HG02798 (cell line): ENCODE results near the gene RGS7.
"Not testable (repeated sequence)": the region's sequence is repeated elsewhere in the genome, so short reads cannot be mapped to it uniquely, and the experiment has no call there.

Experiments
- ATAC-seq: cut with Tn5 transposase; IDR thresholded peaks from one replicate; pipeline ENCODE4 v1.9.1; 2021; ENCODE audit warnings: mild to moderate bottlenecking; ENCODE audit not compliant: unreplicated experiment, poor library complexity

Gene RGS7

DNA sequence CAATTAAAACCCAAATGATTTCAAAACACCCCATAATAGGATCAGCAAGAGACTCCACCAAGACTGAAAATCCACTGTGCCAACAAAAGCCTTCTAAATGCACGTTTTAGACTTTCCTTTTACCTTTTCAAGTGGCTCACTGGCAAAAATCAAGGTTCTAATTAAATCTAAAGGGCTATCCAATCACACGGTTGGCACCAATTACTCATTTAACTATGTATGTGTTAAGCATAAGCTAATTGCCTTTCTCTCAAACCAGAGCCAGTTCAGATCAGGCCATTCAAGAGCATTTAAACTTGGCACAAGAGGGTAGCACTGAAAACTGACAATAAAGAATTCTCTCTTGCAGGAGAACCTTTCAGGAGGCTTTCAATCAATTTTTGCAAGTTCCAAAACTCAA, 139.5 kb downstream of the RGS7 start:
- ATAC-seq, result no peak

DNA sequence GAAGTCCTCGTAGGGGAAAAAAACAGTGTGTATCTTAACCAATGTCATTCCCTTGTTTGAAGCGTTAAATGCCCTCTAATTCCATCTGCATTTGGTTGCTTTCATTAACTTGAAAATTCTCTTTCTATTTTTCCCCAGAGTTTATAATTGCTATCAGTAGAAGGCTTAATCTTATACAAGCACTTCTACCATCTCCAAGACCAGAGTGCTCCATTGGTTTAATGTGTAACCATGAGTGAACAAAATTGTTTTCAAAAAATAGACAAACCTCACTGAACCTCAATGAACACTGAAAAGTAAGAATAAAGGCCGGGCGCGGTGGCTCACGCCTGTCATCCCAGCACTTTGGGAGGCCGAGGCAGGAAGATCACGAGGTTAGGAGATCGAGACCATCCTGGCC, 141.3 kb downstream of the RGS7 start:
- no peak for ATAC-seq

DNA sequence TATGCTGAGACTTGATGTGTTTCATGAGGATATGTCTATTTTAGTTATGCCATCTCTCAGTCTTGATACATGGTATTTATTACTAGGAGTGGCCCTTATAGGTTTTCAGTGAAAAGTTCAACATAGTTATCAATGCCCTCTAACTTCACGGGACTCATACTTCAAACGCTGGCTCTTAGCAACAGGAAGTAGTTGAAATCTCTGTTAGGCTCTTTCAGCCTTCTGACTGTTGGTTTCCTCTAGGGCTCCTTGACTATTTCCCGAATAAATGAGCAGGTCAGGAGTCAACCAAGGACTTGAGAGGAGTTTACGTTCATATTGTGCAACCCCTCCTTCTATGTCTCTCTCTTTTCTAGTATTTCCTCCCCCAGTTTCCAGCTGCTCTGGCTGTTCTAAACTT, 141.8 kb downstream of the RGS7 start:
- no peak for ATAC-seq

DNA sequence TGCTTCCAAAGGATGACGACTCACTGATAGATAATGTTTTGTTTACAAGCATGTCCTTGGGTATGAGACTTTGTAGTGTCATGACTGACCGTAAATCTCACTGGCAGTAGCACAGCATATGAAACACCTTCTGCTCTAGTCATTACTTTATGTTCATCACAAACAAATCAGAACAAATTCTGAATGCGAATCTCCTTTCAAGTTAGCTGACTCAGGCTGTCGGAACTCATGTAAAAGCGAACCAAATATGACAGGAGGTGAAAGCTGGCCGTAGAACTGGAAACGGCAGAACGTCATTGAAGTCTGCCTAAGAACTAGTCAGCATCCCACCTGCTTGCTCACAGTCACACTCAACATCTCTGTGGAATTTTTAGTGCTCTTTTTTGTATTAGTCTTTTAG, 143.9 kb downstream of the RGS7 start:
- no peak for ATAC-seq

GRCh38 chr1:241212628-241213027, 144.4 kb downstream of the RGS7 start:
- ATAC-seq, result no peak

- no peak for ATAC-seq
Observed at GRCh38 chr1:241208910-241209379, 148.1 kb downstream of the RGS7 start.

- ATAC-seq, result no peak
Observed at GRCh38 chr1:241203817-241204216, 153.2 kb downstream of the RGS7 start.

DNA sequence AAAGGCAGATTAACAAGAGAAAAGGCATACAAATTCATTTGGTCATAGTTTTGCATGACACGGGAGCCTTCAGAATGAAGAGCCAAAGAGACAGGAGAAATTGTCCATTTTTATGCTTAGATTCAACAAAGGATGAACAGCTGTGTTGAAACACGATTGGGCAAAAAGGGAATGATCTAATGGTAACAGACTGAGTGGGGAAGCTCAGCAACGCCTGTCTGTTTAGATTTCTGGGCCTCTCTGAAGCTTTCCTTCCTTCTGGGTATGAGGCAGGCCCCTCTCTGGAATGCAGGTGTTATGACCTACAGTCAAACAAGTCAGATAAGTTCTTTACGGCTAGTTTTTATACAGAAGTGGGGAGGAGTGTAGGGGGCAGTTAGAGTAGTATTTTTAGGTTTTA, 154.6 kb downstream of the RGS7 start:
- ATAC-seq, result no peak

- no peak for ATAC-seq
Observed at GRCh38 chr1:241186716-241187115, 170.3 kb downstream of the RGS7 start.

DNA sequence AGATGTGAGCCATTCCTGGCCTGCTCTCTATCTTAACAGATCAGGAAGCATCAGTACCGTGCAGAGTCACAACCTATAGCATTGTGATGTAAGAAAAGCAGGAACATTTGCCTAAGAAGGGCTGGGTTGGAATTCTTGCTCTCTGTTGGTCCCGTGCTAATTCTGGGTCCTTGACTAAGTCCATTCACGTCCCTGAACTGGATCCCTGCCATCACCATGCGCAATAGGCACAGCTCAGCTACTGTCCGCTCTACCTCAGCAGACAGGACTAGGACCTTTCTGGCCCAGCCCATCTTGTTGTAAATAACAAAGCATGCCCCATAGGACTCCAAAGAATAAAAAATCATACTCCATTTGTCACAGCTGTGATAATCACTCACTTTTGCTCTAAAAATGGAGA, 175.0 kb downstream of the RGS7 start:
- no peak for ATAC-seq

GRCh38 chr1:241181471-241181870, 175.5 kb downstream of the RGS7 start:
- no peak for ATAC-seq

- ATAC-seq, result no peak
Observed at GRCh38 chr1:241180569-241180968, 176.4 kb downstream of the RGS7 start.

- ATAC-seq, result no peak
Observed at GRCh38 chr1:241177660-241178059, 179.3 kb downstream of the RGS7 start.

DNA sequence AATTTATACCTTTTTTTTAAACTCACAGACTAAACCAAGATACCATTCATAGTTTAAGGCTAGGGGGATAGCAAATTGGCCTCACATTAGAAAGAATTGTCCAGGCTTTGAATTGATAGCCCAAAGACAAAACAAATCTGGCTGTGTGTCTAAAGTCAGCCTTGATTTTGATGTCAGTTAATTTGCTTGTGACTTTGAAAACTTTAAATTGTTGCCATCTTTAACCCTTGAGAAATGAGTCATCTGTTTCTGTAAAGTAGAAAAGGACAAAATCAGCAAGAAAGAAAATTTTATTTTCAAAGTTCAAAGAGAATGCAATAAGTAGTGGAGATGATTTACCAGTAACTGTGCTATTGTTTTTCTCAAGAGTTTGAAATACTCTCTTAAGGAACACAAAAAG, 184.5 kb downstream of the RGS7 start:
- ATAC-seq, result no peak

GRCh38 chr1:241171991-241172390, 185.0 kb downstream of the RGS7 start:
- no peak for ATAC-seq

DNA sequence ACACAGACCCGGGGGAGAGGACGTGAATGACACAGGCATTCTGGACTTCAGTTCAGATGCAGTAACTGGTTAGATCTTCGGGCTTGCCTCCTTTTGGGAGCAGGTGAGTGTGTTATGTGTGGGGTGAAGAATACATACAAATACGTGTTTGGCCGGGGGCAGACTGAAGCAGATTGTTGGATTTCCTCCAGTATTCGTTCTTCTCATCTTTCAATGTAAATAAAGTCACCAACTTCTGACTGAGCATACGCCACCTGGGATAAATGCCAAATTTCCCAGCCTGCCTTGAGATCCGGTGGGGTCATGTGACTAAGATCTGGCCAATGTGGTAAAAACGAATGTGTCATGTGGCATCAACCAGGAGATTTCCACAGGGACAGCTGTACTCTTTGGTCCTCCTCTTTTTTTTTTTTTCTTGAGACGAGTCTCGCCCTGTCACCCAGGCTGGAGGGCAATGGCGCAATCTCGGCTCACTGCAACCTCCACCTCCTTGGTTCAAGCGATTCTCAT, 189.8 kb downstream of the RGS7 start:
- ATAC-seq, result no peak

DNA sequence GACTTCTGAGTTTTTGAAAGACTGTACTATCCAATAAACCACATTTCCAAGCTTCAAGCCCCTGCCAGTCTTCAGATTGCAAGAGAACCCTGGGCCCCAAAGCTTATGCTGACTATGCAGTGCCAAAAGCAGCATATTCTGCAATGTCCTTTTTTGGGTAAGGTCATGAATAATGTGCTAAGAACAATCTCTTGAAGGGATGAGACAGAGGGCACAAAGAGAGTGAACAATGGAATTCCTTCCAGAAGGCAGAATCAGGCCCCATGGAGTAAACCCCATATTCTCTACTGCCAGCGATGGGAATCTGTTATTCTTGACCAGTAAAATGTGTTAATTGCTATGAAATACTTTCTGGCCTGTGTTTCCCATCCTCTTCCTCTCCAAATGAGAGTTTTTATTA, 190.4 kb downstream of the RGS7 start:
- no peak for ATAC-seq

DNA sequence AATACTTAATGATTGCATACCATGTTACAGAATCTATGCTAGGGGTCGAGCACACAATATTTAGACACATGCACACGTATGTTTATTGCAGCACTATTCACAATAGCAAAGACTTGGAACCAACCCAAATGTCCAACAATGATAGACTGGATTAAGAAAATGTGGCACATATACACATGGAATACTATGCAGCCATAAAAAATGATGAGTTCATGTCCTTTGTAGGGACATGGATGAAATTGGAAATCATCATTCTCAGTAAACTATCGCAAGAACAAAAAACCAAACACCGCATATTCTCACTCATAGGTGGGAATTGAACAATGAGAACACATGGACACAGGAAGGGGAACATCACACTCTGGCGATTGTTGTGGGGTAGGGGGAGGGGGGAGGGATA, 191.7 kb downstream of the RGS7 start:
- not testable (repeated sequence) for ATAC-seq

DNA sequence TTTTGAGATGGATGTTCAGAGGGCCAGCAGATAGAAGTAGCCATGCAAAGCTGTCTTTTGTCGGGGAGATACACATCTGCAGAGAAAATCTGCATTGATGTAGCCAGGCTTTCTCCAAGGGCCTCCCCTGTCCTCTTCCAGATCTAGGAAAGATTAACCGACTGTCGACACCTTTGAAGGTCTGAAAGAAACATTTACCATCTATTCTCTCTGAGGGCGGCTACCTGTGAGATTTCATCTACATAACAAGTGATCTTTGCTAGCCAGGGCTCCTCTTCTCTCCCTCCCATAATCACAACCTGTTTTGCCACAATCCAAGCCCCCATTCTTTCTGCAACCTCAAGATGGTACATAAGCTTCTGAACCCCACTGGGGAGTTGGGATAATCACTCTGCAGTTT, 193.6 kb downstream of the RGS7 start:
- no peak for ATAC-seq

GRCh38 chr1:241161188-241161689, 195.8 kb downstream of the RGS7 start:
- no peak for ATAC-seq

DNA sequence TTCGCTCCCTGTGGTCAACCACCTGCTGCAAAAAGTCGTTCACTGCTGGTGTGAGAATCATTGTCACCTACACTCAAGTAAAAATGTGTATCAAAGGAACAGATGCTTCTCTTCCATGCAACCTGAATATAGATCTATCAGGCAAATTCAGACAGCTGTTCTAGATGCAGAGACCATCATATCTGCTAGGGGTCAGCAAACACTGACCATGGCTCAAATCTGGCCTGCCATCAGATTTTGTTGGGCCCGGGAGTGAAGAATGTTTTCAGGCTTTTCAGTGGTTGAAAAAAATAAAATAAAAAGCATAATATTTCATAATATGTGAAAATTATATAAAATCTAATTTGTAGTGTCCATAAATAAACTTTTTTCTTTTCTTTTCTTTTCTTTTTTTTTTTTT, 199.6 kb downstream of the RGS7 start:
- ATAC-seq, result no peak

GRCh38 chr1:241156231-241156965, 200.6 kb downstream of the RGS7 start:
- ATAC-seq, result no peak
